Mesendoderm (in vitro differentiated cells): Measurements from ENCODE around the gene ADAMTS12.

ENCODE experiments used
- DNase-seq: peaks from one replicate; pipeline ENCODE4 v3.0.0; 2013
- H2AK5ac ChIP-seq: 2 replicates; pipeline ENCODE4 v1.6.1; 2013; ENCODE audit warnings: low read length, inconsistent platforms
- H2BK120ac ChIP-seq: 2 replicates; pipeline ENCODE4 v1.6.1; 2013; ENCODE audit warnings: low read depth, mild to moderate bottlenecking, low read length, moderate library complexity, mixed read lengths
- H2BK15ac ChIP-seq: replicated peaks from 2 replicates; pipeline ENCODE4 v1.6.1; 2013; ENCODE audit warnings: low read depth, mild to moderate bottlenecking, moderate library complexity
- H2BK5ac ChIP-seq: 2 replicates; pipeline ENCODE4 v1.6.1; 2013; ENCODE audit warnings: low read length, inconsistent platforms
- H3K18ac ChIP-seq: 2 replicates; pipeline ENCODE4 v1.6.1; 2013; ENCODE audit warnings: mild to moderate bottlenecking, low read length, mixed read lengths
- H3K23ac ChIP-seq: one replicate; pipeline ENCODE4 v1.6.1; 2013; ENCODE audit warnings: low read length
- H3K27ac ChIP-seq: 2 replicates; pipeline ENCODE4 v1.5.1; 2013; ENCODE audit warnings: low read depth, mild to moderate bottlenecking, inconsistent platforms, low read length, moderate library complexity
- H3K27me3 ChIP-seq: 2 replicates; pipeline ENCODE4 v1.6.1; 2013; ENCODE audit warnings: low read length, control low read depth, mild to moderate bottlenecking, inconsistent platforms; ENCODE audit not compliant: insufficient read depth, poor library complexity
- H3K36me3 ChIP-seq: 2 replicates; pipeline ENCODE4 v1.6.1; 2013; ENCODE audit warnings: low read length, inconsistent platforms; ENCODE audit not compliant: control insufficient read depth, insufficient read depth
- H3K4ac ChIP-seq: one replicate; pipeline ENCODE4 v1.6.1; 2013; ENCODE audit warnings: low read depth, mild to moderate bottlenecking, low read length, moderate library complexity
- H3K4me1 ChIP-seq: 2 replicates; pipeline ENCODE4 v1.6.1; 2013; ENCODE audit warnings: low read depth, low read length, inconsistent platforms; ENCODE audit not compliant: control insufficient read depth
- H3K4me2 ChIP-seq: 2 replicates; pipeline ENCODE4 v1.6.1; 2013; ENCODE audit warnings: low read length
- H3K4me3 ChIP-seq: 2 replicates; pipeline ENCODE4 v1.5.1; 2013; ENCODE audit warnings: mild to moderate bottlenecking, low read length
- H3K56ac ChIP-seq: one replicate; pipeline ENCODE4 v1.6.1; 2013; ENCODE audit warnings: low read length
- H3K79me1 ChIP-seq: 2 replicates; pipeline ENCODE4 v1.6.1; 2013; ENCODE audit warnings: low read length, inconsistent platforms
- H3K79me2 ChIP-seq: 2 replicates; pipeline ENCODE4 v1.6.1; 2013; ENCODE audit warnings: mild to moderate bottlenecking, low read length; ENCODE audit not compliant: control insufficient read depth, insufficient read depth
- H3K9ac ChIP-seq: 2 replicates; pipeline ENCODE4 v1.6.1; 2013; ENCODE audit warnings: low read length, inconsistent platforms
- H4K5ac ChIP-seq: one replicate; pipeline ENCODE4 v1.6.1; 2013; ENCODE audit warnings: low read length
- H4K8ac ChIP-seq: one replicate; pipeline ENCODE4 v1.6.1; 2013; ENCODE audit warnings: low read depth, mild to moderate bottlenecking, control low read depth, low read length, moderate library complexity
- WGBS: extraction: QIAGEN DNeasy Blood & Tissue Kit; methylation state at CpG from one replicate; pipeline ENCODE4 v1.1.7; 2013; ENCODE audit warnings: low lambda C conversion rate, missing lambda C conversion rate; ENCODE audit not compliant: insufficient coverage; ENCODE audit errors: extremely low coverage; 5-methylcytosine and 5-hydroxymethylcytosine counted together

The ADAMTS12 gene

GRCh38 chr5:33595303-33595702, 296.5 kb downstream of the ADAMTS12 start:
- no peak overlapping the region for H3K4me2 ChIP-seq
- no peak overlapping the region for H3K56ac ChIP-seq
- H3K79me2 ChIP-seq, result no peaks in the 10 kb centered on the region
- H3K23ac ChIP-seq, result no peak overlapping the region
- DNase-seq, result no peak
- no peak overlapping the region for H2BK5ac ChIP-seq
- no peak overlapping the region for H3K4ac ChIP-seq
- H3K27ac ChIP-seq, result no peak overlapping the region
- H2AK5ac ChIP-seq, result no peak overlapping the region
- no peaks in the 10 kb centered on the region for H3K4me1 ChIP-seq
- no peak overlapping the region for H4K8ac ChIP-seq
- no peaks in the 10 kb centered on the region for H3K36me3 ChIP-seq
- H3K9ac ChIP-seq, result no peak overlapping the region
- no peak overlapping the region for H3K4me3 ChIP-seq
- no CpG with 5 or more reads among the region's 4 CpGs for WGBS
- H3K79me1 ChIP-seq, result no peaks in the 10 kb centered on the region
- H3K27me3 ChIP-seq, result no peaks in the 10 kb centered on the region
- H2BK15ac ChIP-seq, result no peak overlapping the region
- H3K18ac ChIP-seq, result no peak overlapping the region
- H4K5ac ChIP-seq, result no peak overlapping the region
- H2BK120ac ChIP-seq, result no peak overlapping the region

GRCh38 chr5:33594006-33594405, 297.8 kb downstream of the ADAMTS12 start:
- H4K5ac ChIP-seq, result no peak overlapping the region
- no CpG with 5 or more reads among the region's 4 CpGs for WGBS
- no peak overlapping the region for H2BK15ac ChIP-seq
- no peak overlapping the region for H4K8ac ChIP-seq
- no peak overlapping the region for H3K18ac ChIP-seq
- no peak overlapping the region for H3K23ac ChIP-seq
- H3K9ac ChIP-seq, result no peak overlapping the region
- no peak overlapping the region for H2BK5ac ChIP-seq
- H3K4ac ChIP-seq, result no peak overlapping the region
- H2BK120ac ChIP-seq, result no peak overlapping the region
- no peaks in the 10 kb centered on the region for H3K79me1 ChIP-seq
- H3K27me3 ChIP-seq, result no peaks in the 10 kb centered on the region
- H3K4me1 ChIP-seq, result no peaks in the 10 kb centered on the region
- no peak overlapping the region for H3K27ac ChIP-seq
- H3K56ac ChIP-seq, result no peak overlapping the region
- no peaks in the 10 kb centered on the region for H3K79me2 ChIP-seq
- DNase-seq, result no peak
- H3K36me3 ChIP-seq, result no peaks in the 10 kb centered on the region
- H3K4me3 ChIP-seq, result no peak overlapping the region
- no peak overlapping the region for H3K4me2 ChIP-seq
- no peak overlapping the region for H2AK5ac ChIP-seq

DNA sequence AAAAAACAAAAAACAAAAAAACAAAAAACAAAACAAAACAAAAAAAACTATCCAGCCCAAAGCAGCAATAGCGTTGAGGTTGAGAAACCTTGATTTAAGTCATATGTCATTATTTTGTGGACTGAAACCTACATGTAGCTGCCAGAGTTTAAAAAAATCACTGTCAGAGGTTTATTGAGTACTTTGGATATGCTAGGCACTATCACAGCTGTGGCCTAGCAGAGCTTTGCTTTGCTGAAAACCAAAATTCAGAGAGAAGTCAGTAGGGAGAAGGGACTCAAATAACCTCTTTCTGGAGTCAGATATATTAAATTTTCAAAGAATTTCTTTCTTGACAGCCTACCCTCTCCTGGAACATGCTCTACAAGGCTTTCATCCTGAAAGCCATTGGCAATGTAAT, 299.5 kb downstream of the ADAMTS12 start:
- Histone ChIP-seq H3K4ac (no peak overlapping the region), H3K56ac (no peak overlapping the region), H3K18ac (no peak overlapping the region), H4K5ac (no peak overlapping the region), H2BK120ac (no peak overlapping the region), H3K79me2 (no peaks in the 10 kb centered on the region), H3K36me3 (no peaks in the 10 kb centered on the region), H3K4me3 (no peak overlapping the region), H2BK15ac (no peak overlapping the region), H2BK5ac (no peak overlapping the region), H3K23ac (no peak overlapping the region), H3K79me1 (no peaks in the 10 kb centered on the region), H2AK5ac (no peak overlapping the region), H3K27me3 (no peaks in the 10 kb centered on the region), H3K4me1 (no peaks in the 10 kb centered on the region), H3K4me2 (no peak overlapping the region), H4K8ac (no peak overlapping the region), H3K9ac (no peak overlapping the region), H3K27ac (no peak overlapping the region)
- DNase-seq, result no peak
- WGBS, result no CpG with 5 or more reads among the region's 1 CpG

GRCh38 chr5:33588654-33589372, 303.0 kb downstream of the ADAMTS12 start:
- Histone ChIP-seq H3K18ac (no peak overlapping the region), H3K36me3 (no peaks in the 10 kb centered on the region), H3K9ac (no peak overlapping the region), H3K23ac (no peak overlapping the region), H3K79me1 (no peaks in the 10 kb centered on the region), H3K27ac (no peak overlapping the region), H4K8ac (no peak overlapping the region), H2BK5ac (no peak overlapping the region), H3K4me3 (no peak overlapping the region), H4K5ac (no peak overlapping the region), H3K56ac (no peak overlapping the region), H3K4ac (no peak overlapping the region), H3K4me2 (no peak overlapping the region), H3K27me3 (no peaks in the 10 kb centered on the region), H2AK5ac (no peak overlapping the region), H3K79me2 (no peaks in the 10 kb centered on the region), H2BK120ac (no peak overlapping the region), H2BK15ac (no peak overlapping the region), H3K4me1 (no peaks in the 10 kb centered on the region)
- DNase-seq, result peak; percentile 80
- no CpG with 5 or more reads among the region's 16 CpGs for WGBS

GRCh38 chr5:33583332-33583731, 308.5 kb downstream of the ADAMTS12 start:
- H3K18ac ChIP-seq, result no peak overlapping the region
- no peaks in the 10 kb centered on the region for H3K27me3 ChIP-seq
- H4K8ac ChIP-seq, result no peak overlapping the region
- H2BK15ac ChIP-seq, result no peak overlapping the region
- H3K4ac ChIP-seq, result no peak overlapping the region
- no peak overlapping the region for H2AK5ac ChIP-seq
- H3K4me3 ChIP-seq, result no peak overlapping the region
- no peak for DNase-seq
- no peak overlapping the region for H3K27ac ChIP-seq
- H3K79me2 ChIP-seq, result no peaks in the 10 kb centered on the region
- H2BK5ac ChIP-seq, result no peak overlapping the region
- H3K79me1 ChIP-seq, result no peaks in the 10 kb centered on the region
- WGBS, result no CpG with 5 or more reads among the region's 6 CpGs
- H3K56ac ChIP-seq, result no peak overlapping the region
- no peak overlapping the region for H2BK120ac ChIP-seq
- H3K4me1 ChIP-seq, result no peaks in the 10 kb centered on the region
- no peak overlapping the region for H3K23ac ChIP-seq
- no peak overlapping the region for H4K5ac ChIP-seq
- no peaks in the 10 kb centered on the region for H3K36me3 ChIP-seq
- H3K4me2 ChIP-seq, result no peak overlapping the region
- H3K9ac ChIP-seq, result no peak overlapping the region

DNA sequence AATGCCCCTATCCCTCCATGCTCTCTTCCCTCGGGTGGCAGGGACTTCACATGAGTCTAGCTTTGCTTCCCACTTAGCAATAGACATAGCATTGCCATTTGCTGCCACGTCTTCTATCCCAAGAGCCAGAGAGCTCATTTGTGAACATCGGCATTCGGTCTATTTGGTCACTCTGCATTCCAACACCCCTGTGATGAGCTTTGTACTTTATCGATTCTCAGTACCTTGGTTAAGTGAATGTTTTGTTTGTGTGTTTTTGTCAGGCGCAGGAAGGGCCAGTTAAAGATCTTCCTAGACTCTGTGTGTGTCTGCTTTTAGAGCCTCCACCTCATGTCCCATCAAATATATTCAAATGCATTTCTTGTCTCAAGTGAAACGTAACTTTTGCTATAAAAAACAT, 309.4 kb downstream of the ADAMTS12 start:
- H3K27ac ChIP-seq, result no peak overlapping the region
- no peak overlapping the region for H2BK120ac ChIP-seq
- no peak overlapping the region for H2BK5ac ChIP-seq
- no peak overlapping the region for H3K4ac ChIP-seq
- WGBS, result no CpG with 5 or more reads among the region's 7 CpGs
- H3K79me1 ChIP-seq, result no peaks in the 10 kb centered on the region
- H3K18ac ChIP-seq, result no peak overlapping the region
- no peak for DNase-seq
- H3K4me1 ChIP-seq, result no peaks in the 10 kb centered on the region
- H4K5ac ChIP-seq, result no peak overlapping the region
- no peaks in the 10 kb centered on the region for H3K36me3 ChIP-seq
- H2BK15ac ChIP-seq, result no peak overlapping the region
- H3K79me2 ChIP-seq, result no peaks in the 10 kb centered on the region
- no peak overlapping the region for H3K56ac ChIP-seq
- no peak overlapping the region for H3K23ac ChIP-seq
- H4K8ac ChIP-seq, result no peak overlapping the region
- no peak overlapping the region for H2AK5ac ChIP-seq
- H3K27me3 ChIP-seq, result no peaks in the 10 kb centered on the region
- no peak overlapping the region for H3K9ac ChIP-seq
- H3K4me3 ChIP-seq, result no peak overlapping the region
- H3K4me2 ChIP-seq, result no peak overlapping the region
